Mesendoderm (in vitro differentiated cells): ENCODE data around the gene CUX1.
"Not testable (repeated sequence)": the region's sequence is repeated elsewhere in the genome, so short reads cannot be mapped to it uniquely, and the experiment has no call there.

Experiments used
- DNase-seq: peaks from one replicate; pipeline ENCODE4 v3.0.0; 2013
- H2AK5ac ChIP-seq: 2 replicates; pipeline ENCODE4 v1.6.1; 2013; ENCODE audit warnings: low read length, inconsistent platforms
- H2BK120ac ChIP-seq: 2 replicates; pipeline ENCODE4 v1.6.1; 2013; ENCODE audit warnings: low read depth, mild to moderate bottlenecking, low read length, moderate library complexity, mixed read lengths
- H2BK15ac ChIP-seq: replicated peaks from 2 replicates; pipeline ENCODE4 v1.6.1; 2013; ENCODE audit warnings: low read depth, mild to moderate bottlenecking, moderate library complexity
- H2BK5ac ChIP-seq: 2 replicates; pipeline ENCODE4 v1.6.1; 2013; ENCODE audit warnings: low read length, inconsistent platforms
- H3K18ac ChIP-seq: 2 replicates; pipeline ENCODE4 v1.6.1; 2013; ENCODE audit warnings: mild to moderate bottlenecking, low read length, mixed read lengths
- H3K23ac ChIP-seq: one replicate; pipeline ENCODE4 v1.6.1; 2013; ENCODE audit warnings: low read length
- H3K27ac ChIP-seq: 2 replicates; pipeline ENCODE4 v1.5.1; 2013; ENCODE audit warnings: low read depth, mild to moderate bottlenecking, inconsistent platforms, low read length, moderate library complexity
- H3K27me3 ChIP-seq: 2 replicates; pipeline ENCODE4 v1.6.1; 2013; ENCODE audit warnings: low read length, control low read depth, mild to moderate bottlenecking, inconsistent platforms; ENCODE audit not compliant: insufficient read depth, poor library complexity
- H3K36me3 ChIP-seq: 2 replicates; pipeline ENCODE4 v1.6.1; 2013; ENCODE audit warnings: low read length, inconsistent platforms; ENCODE audit not compliant: control insufficient read depth, insufficient read depth
- H3K4ac ChIP-seq: one replicate; pipeline ENCODE4 v1.6.1; 2013; ENCODE audit warnings: low read depth, mild to moderate bottlenecking, low read length, moderate library complexity
- H3K4me1 ChIP-seq: 2 replicates; pipeline ENCODE4 v1.6.1; 2013; ENCODE audit warnings: low read depth, low read length, inconsistent platforms; ENCODE audit not compliant: control insufficient read depth
- H3K4me2 ChIP-seq: 2 replicates; pipeline ENCODE4 v1.6.1; 2013; ENCODE audit warnings: low read length
- H3K4me3 ChIP-seq: 2 replicates; pipeline ENCODE4 v1.5.1; 2013; ENCODE audit warnings: mild to moderate bottlenecking, low read length
- H3K56ac ChIP-seq: one replicate; pipeline ENCODE4 v1.6.1; 2013; ENCODE audit warnings: low read length
- H3K79me1 ChIP-seq: 2 replicates; pipeline ENCODE4 v1.6.1; 2013; ENCODE audit warnings: low read length, inconsistent platforms
- H3K79me2 ChIP-seq: 2 replicates; pipeline ENCODE4 v1.6.1; 2013; ENCODE audit warnings: mild to moderate bottlenecking, low read length; ENCODE audit not compliant: control insufficient read depth, insufficient read depth
- H3K9ac ChIP-seq: 2 replicates; pipeline ENCODE4 v1.6.1; 2013; ENCODE audit warnings: low read length, inconsistent platforms
- H4K5ac ChIP-seq: one replicate; pipeline ENCODE4 v1.6.1; 2013; ENCODE audit warnings: low read length
- H4K8ac ChIP-seq: one replicate; pipeline ENCODE4 v1.6.1; 2013; ENCODE audit warnings: low read depth, mild to moderate bottlenecking, control low read depth, low read length, moderate library complexity
- WGBS: extraction: QIAGEN DNeasy Blood & Tissue Kit; methylation state at CpG from one replicate; pipeline ENCODE4 v1.1.7; 2013; ENCODE audit warnings: low lambda C conversion rate, missing lambda C conversion rate; ENCODE audit not compliant: insufficient coverage; ENCODE audit errors: extremely low coverage; 5-methylcytosine and 5-hydroxymethylcytosine counted together

The CUX1 gene

GRCh38 chr7:101864039-101864438, 46.6 kb downstream of the CUX1 start:
- no CpG with 5 or more reads among the region's 4 CpGs for WGBS
- peaks cover 13% of the 10 kb centered on the region for H3K4me1 ChIP-seq
- H3K4me2 ChIP-seq = no peak overlapping the region
- no peak overlapping the region for H3K18ac ChIP-seq
- no peak overlapping the region for H3K56ac ChIP-seq
- no peak for DNase-seq
- H3K79me2 ChIP-seq = peaks cover 88% of the 10 kb centered on the region
- H2BK5ac ChIP-seq = no peak overlapping the region
- no peak overlapping the region for H3K4ac ChIP-seq
- H3K27me3 ChIP-seq = no peaks in the 10 kb centered on the region
- no peak overlapping the region for H3K23ac ChIP-seq
- no peak overlapping the region for H2AK5ac ChIP-seq
- H3K4me3 ChIP-seq = no peak overlapping the region
- H3K36me3 ChIP-seq = no peaks in the 10 kb centered on the region
- H2BK15ac ChIP-seq = no peak overlapping the region
- no peak overlapping the region for H4K5ac ChIP-seq
- H2BK120ac ChIP-seq = no peak overlapping the region
- H3K79me1 ChIP-seq = peaks cover 21% of the 10 kb centered on the region
- H3K9ac ChIP-seq = no peak overlapping the region
- no peak overlapping the region for H3K27ac ChIP-seq
- H4K8ac ChIP-seq = no peak overlapping the region

GRCh38 chr7:101865031-101865430, 47.6 kb downstream of the CUX1 start:
- no peak overlapping the region for H4K5ac ChIP-seq
- WGBS = no CpG with 5 or more reads among the region's 7 CpGs
- no peak overlapping the region for H3K4me3 ChIP-seq
- no peak overlapping the region for H3K9ac ChIP-seq
- no peak overlapping the region for H3K27ac ChIP-seq
- H3K27me3 ChIP-seq = no peaks in the 10 kb centered on the region
- no peaks in the 10 kb centered on the region for H3K36me3 ChIP-seq
- H3K4ac ChIP-seq = no peak overlapping the region
- no peak overlapping the region for H3K4me2 ChIP-seq
- H3K23ac ChIP-seq = no peak overlapping the region
- no peak overlapping the region for H3K56ac ChIP-seq
- no peak overlapping the region for H2AK5ac ChIP-seq
- H3K79me1 ChIP-seq = peaks cover 21% of the 10 kb centered on the region
- no peak overlapping the region for H2BK15ac ChIP-seq
- no peak overlapping the region for H2BK120ac ChIP-seq
- no peak overlapping the region for H3K18ac ChIP-seq
- DNase-seq = no peak
- H3K4me1 ChIP-seq = peaks cover 16% of the 10 kb centered on the region
- H3K79me2 ChIP-seq = peaks cover 90% of the 10 kb centered on the region
- no peak overlapping the region for H2BK5ac ChIP-seq
- H4K8ac ChIP-seq = no peak overlapping the region

GRCh38 chr7:101865455-101865854, 48.0 kb downstream of the CUX1 start:
- Histone ChIP-seq H3K9ac (no peak overlapping the region), H3K23ac (no peak overlapping the region), H3K4ac (no peak overlapping the region), H2AK5ac (no peak overlapping the region), H4K8ac (no peak overlapping the region), H3K4me2 (no peak overlapping the region), H3K4me3 (no peak overlapping the region), H3K4me1 (peaks cover 20% of the 10 kb centered on the region), H2BK5ac (no peak overlapping the region), H2BK15ac (no peak overlapping the region), H3K79me1 (peaks cover 21% of the 10 kb centered on the region), H3K27me3 (no peaks in the 10 kb centered on the region), H4K5ac (no peak overlapping the region), H3K18ac (no peak overlapping the region), H3K56ac (no peak overlapping the region), H3K36me3 (no peaks in the 10 kb centered on the region), H3K27ac (no peak overlapping the region), H3K79me2 (peaks cover 90% of the 10 kb centered on the region), H2BK120ac (no peak overlapping the region)
- DNase-seq = no peak
- WGBS = no CpG with 5 or more reads among the region's 13 CpGs

- H2BK120ac ChIP-seq = no peak overlapping the region
- whole genome bisulfite sequencing = no CpG with 5 or more reads among the region's 8 CpGs
- H2AK5ac ChIP-seq = no peak overlapping the region
- no peaks in the 10 kb centered on the region for H3K27me3 ChIP-seq
- H3K79me1 ChIP-seq = peaks cover 19% of the 10 kb centered on the region
- H3K79me2 ChIP-seq = peaks cover 90% of the 10 kb centered on the region
- H4K5ac ChIP-seq = no peak overlapping the region
- H3K36me3 ChIP-seq = no peaks in the 10 kb centered on the region
- no peak overlapping the region for H2BK5ac ChIP-seq
- no peak for DNase-seq
- H4K8ac ChIP-seq = no peak overlapping the region
- peaks cover 21% of the 10 kb centered on the region for H3K4me1 ChIP-seq
- no peak overlapping the region for H3K27ac ChIP-seq
- no peak overlapping the region for H2BK15ac ChIP-seq
- no peak overlapping the region for H3K18ac ChIP-seq
- no peak overlapping the region for H3K4ac ChIP-seq
- H3K56ac ChIP-seq = no peak overlapping the region
- H3K4me2 ChIP-seq = no peak overlapping the region
- no peak overlapping the region for H3K23ac ChIP-seq
- H3K9ac ChIP-seq = no peak overlapping the region
- H3K4me3 ChIP-seq = no peak overlapping the region
These were observed 48.9 kb downstream of the CUX1 start for GRCh38 chr7:101866328-101866727.

DNA sequence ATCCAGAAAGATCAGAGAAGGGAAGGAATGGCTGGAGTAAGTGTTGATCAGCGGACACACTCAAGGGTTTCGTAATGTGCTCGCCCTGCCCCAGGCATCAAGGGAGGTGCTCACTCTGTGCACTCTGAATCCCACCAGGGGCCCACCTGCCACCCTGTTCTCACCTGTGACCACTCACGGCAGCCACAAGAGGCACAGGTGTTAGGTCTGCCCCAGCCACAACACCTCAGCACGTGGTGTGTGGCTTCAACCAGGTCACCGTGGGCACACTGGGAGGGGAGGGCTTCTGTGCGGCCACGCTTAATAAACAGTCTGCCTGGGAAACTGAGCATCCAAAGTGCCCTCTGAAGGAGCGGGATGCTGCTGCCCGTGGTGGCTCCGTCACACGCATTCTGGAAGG, 49.8 kb downstream of the CUX1 start:
- H2BK5ac ChIP-seq = no peak overlapping the region
- H2BK120ac ChIP-seq = no peak overlapping the region

DNA sequence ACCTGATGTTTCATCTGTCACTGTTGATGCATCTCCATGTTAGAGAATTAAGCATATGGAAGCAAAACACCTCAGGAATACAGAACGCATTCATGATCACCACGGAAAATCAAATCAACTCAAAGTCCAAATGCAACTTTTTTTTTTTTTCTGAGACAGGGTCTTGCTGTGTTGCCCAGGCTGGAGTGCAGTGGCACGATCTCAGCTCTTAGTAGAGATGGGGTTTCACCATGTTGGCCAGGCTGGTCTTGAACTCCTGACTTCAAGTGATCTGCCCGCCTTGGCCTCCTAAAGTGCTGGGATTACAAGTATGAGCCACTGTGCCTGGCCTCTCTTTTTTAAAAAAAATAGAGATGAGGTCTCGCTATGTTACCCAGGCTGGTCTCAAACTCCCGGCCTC, 50.3 kb downstream of the CUX1 start:
- H2BK5ac ChIP-seq, H3K4ac ChIP-seq, H3K56ac ChIP-seq, H4K8ac ChIP-seq, H3K9ac ChIP-seq, H4K5ac ChIP-seq, H2AK5ac ChIP-seq, H2BK15ac ChIP-seq, H3K4me2 ChIP-seq, H3K27ac ChIP-seq, H3K18ac ChIP-seq, H2BK120ac ChIP-seq, H3K27me3 ChIP-seq, H3K4me3 ChIP-seq, DNase-seq, H3K36me3 ChIP-seq, H3K23ac ChIP-seq: not testable (repeated sequence)
- peaks cover 15% of the 10 kb centered on the region for H3K4me1 ChIP-seq
- peaks cover 17% of the 10 kb centered on the region for H3K79me1 ChIP-seq
- peaks cover 87% of the 10 kb centered on the region for H3K79me2 ChIP-seq
- WGBS = no CpG with 5 or more reads among the region's 6 CpGs

More for the DNA sequence above, 49.8 kb downstream of the CUX1 start:
- no peak overlapping the region for H2AK5ac ChIP-seq
- peaks cover 19% of the 10 kb centered on the region for H3K4me1 ChIP-seq
- H3K4ac ChIP-seq = no peak overlapping the region
- no peak overlapping the region for H4K8ac ChIP-seq
- no peak overlapping the region for H4K5ac ChIP-seq
- no peak overlapping the region for H3K9ac ChIP-seq
- peaks cover 90% of the 10 kb centered on the region for H3K79me2 ChIP-seq
- no peak overlapping the region for H3K56ac ChIP-seq
- H3K23ac ChIP-seq = no peak overlapping the region
- WGBS = no CpG with 5 or more reads among the region's 12 CpGs
- no peaks in the 10 kb centered on the region for H3K36me3 ChIP-seq
- no peak overlapping the region for H3K4me3 ChIP-seq
- no peak overlapping the region for H2BK15ac ChIP-seq
- H3K27me3 ChIP-seq = no peaks in the 10 kb centered on the region
- H3K18ac ChIP-seq = no peak overlapping the region
- H3K79me1 ChIP-seq = peaks cover 19% of the 10 kb centered on the region
- no peak overlapping the region for H3K4me2 ChIP-seq
- no peak overlapping the region for H3K27ac ChIP-seq
- no peak for DNase-seq
